Measurements from ENCODE around the gene SLITRK5.
A peak's percentile ranks its signal among the peaks of the same experiment; 100 is the strongest.

DNA sequence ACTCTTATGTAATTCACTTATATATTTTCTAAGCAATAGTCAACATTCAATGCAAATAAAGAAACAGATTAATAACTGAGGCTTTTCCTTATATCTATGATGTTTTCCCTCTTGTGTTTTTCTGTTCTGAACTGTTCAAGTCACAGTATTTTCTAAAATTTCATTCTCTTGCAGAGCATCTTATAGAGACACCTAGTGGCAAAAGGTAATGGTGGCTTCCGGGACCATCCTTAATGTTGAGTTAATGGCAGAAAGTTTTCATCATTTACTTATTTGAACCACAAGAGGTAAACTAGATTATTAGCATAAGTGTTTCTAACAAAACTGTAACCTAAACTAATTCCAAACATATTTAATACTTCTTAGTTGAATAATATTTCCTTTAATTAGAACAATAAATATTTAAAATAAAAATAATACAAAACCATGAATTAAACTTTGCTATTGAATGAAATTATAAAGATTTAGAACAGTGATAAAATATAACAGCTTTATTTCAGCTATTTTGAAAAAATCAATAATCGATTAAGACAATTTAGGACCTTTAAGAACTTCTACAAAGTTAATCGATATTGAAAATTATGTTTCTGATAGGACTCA is 1.7 kb upstream of the SLITRK5 start:
- TF ChIP-seq, protein P1, sequence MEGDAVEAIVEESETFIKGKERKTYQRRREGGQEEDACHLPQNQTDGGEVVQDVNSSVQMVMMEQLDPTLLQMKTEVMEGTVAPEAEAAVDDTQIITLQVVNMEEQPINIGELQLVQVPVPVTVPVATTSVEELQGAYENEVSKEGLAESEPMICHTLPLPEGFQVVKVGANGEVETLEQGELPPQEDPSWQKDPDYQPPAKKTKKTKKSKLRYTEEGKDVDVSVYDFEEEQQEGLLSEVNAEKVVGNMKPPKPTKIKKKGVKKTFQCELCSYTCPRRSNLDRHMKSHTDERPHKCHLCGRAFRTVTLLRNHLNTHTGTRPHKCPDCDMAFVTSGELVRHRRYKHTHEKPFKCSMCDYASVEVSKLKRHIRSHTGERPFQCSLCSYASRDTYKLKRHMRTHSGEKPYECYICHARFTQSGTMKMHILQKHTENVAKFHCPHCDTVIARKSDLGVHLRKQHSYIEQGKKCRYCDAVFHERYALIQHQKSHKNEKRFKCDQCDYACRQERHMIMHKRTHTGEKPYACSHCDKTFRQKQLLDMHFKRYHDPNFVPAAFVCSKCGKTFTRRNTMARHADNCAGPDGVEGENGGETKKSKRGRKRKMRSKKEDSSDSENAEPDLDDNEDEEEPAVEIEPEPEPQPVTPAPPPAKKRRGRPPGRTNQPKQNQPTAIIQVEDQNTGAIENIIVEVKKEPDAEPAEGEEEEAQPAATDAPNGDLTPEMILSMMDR (IDR thresholded peaks at IDR 0.05): peak; percentile 73; the same call in 1 of the 2 replicates
- TF ChIP-seq POLR2AphosphoS5 (IDR thresholded peaks at IDR 0.05; ENCODE audit: low read depth, low read length): no peak
- TF ChIP-seq TCF7L2 (IDR thresholded peaks at IDR 0.05; ENCODE audit: low read depth, low read length): no peak
- TF ChIP-seq, protein P2, sequence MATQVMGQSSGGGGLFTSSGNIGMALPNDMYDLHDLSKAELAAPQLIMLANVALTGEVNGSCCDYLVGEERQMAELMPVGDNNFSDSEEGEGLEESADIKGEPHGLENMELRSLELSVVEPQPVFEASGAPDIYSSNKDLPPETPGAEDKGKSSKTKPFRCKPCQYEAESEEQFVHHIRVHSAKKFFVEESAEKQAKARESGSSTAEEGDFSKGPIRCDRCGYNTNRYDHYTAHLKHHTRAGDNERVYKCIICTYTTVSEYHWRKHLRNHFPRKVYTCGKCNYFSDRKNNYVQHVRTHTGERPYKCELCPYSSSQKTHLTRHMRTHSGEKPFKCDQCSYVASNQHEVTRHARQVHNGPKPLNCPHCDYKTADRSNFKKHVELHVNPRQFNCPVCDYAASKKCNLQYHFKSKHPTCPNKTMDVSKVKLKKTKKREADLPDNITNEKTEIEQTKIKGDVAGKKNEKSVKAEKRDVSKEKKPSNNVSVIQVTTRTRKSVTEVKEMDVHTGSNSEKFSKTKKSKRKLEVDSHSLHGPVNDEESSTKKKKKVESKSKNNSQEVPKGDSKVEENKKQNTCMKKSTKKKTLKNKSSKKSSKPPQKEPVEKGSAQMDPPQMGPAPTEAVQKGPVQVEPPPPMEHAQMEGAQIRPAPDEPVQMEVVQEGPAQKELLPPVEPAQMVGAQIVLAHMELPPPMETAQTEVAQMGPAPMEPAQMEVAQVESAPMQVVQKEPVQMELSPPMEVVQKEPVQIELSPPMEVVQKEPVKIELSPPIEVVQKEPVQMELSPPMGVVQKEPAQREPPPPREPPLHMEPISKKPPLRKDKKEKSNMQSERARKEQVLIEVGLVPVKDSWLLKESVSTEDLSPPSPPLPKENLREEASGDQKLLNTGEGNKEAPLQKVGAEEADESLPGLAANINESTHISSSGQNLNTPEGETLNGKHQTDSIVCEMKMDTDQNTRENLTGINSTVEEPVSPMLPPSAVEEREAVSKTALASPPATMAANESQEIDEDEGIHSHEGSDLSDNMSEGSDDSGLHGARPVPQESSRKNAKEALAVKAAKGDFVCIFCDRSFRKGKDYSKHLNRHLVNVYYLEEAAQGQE (IDR thresholded peaks at IDR 0.05; ENCODE audit: insufficient read depth in 1 of 2, low read depth in 2 of 2, low read length in 1 of 2): no peak

Measured in Panc1 (cell line).